IMR-90 (cell line): ENCODE data around the gene TIGIT. TPM values are rescaled to one million over a fixed set of nuclear protein-coding genes. Genes with fewer than 3 reads are reported as not detected.

Experiments
- ATAC-seq: fragments of 200-7000 bp; cut with Tn5 transposase; 2 replicates; pipeline ENCODE4 v1.9.1; 2020; ENCODE audit warnings: low read depth, mild to moderate bottlenecking, moderate library complexity
- BruUV-seq: library from RNA; stranded (reverse); fragments of 400-500 nt; replicated peaks from 2 replicates; lab custom pipeline; 2021; lab: Mats Ljungman, UMichigan
- CTCF ChIA-PET: fragments of 300-600 bp; formaldehyde crosslinking; extraction: SDS; loops from one replicate; lab custom pipeline; 2021; ENCODE audit warnings: antibody characterized with exemption; lab: Yijun Ruan, JAX
- POLR2A ChIA-PET: fragments of 300-600 bp; sonication (Branson Sonifier 250); formaldehyde crosslinking; loops from one replicate; lab custom pipeline; 2022; ENCODE audit warnings: antibody characterized with exemption; ENCODE audit not compliant: unreplicated experiment; lab: Charles Lee
- DNase-seq: peaks from one replicate; pipeline ENCODE4 v3.0.0; 2013
- H2AFZ ChIP-seq: replicated peaks from 2 replicates; pipeline ENCODE3; 2013; ENCODE audit warnings: low read length, mild to moderate bottlenecking; ENCODE audit not compliant: poor library complexity
- H2AK5ac ChIP-seq: 2 replicates; pipeline ENCODE4 v1.6.1; 2013; ENCODE audit warnings: low read depth, low read length, inconsistent platforms
- H2AK9ac ChIP-seq: replicated peaks from 2 replicates; pipeline ENCODE3; 2013; ENCODE audit warnings: mild to moderate bottlenecking, low read depth, low read length, moderate library complexity; ENCODE audit not compliant: poor library complexity
- H2BK120ac ChIP-seq: 2 replicates; pipeline ENCODE4 v1.6.1; 2013; ENCODE audit warnings: low read depth, low read length, inconsistent platforms
- H2BK15ac ChIP-seq: 3 replicates; pipeline ENCODE4 v1.6.1; 2013; ENCODE audit warnings: low read depth, low read length, inconsistent platforms
- H2BK20ac ChIP-seq: 2 replicates; pipeline ENCODE4 v1.6.1; 2013; ENCODE audit warnings: low read depth, mild to moderate bottlenecking, inconsistent platforms, low read length, moderate library complexity
- H2BK5ac ChIP-seq: 2 replicates; pipeline ENCODE4 v1.6.1; 2013; ENCODE audit warnings: mild to moderate bottlenecking, low read depth, low read length, inconsistent platforms; ENCODE audit not compliant: poor library complexity, severe bottlenecking
- H3K14ac ChIP-seq: replicated peaks from 2 replicates; pipeline ENCODE4 v1.6.1; 2013; ENCODE audit warnings: low read depth, low read length, inconsistent platforms
- H3K18ac ChIP-seq: 2 replicates; pipeline ENCODE4 v1.6.1; 2013; ENCODE audit warnings: low read depth, low read length, control low read depth
- H3K23ac ChIP-seq: 2 replicates; pipeline ENCODE4 v1.6.1; 2013; ENCODE audit warnings: low read depth, low read length, inconsistent platforms
- H3K27ac ChIP-seq: 2 replicates; pipeline ENCODE4 v1.5.1; 2013; ENCODE audit warnings: mild to moderate bottlenecking, control low read depth, low read length; ENCODE audit not compliant: insufficient read depth
- H3K27me3 ChIP-seq: 2 replicates; pipeline ENCODE4 v1.6.1; 2013; ENCODE audit warnings: low read length; ENCODE audit not compliant: control insufficient read depth, insufficient read depth
- H3K36me3 ChIP-seq: 2 replicates; pipeline ENCODE4 v1.6.1; 2013; ENCODE audit warnings: low read length, mixed read lengths; ENCODE audit not compliant: control insufficient read depth, insufficient read depth
- H3K4ac ChIP-seq: 2 replicates; pipeline ENCODE4 v1.6.1; 2013; ENCODE audit warnings: low read depth, low read length, inconsistent platforms
- H3K4me1 ChIP-seq: 2 replicates; pipeline ENCODE4 v1.6.1; 2013; ENCODE audit warnings: low read length, mixed read lengths; ENCODE audit not compliant: control insufficient read depth, insufficient read depth
- H3K4me2 ChIP-seq: 2 replicates; pipeline ENCODE4 v1.6.1; 2013; ENCODE audit warnings: low read depth, mild to moderate bottlenecking, control low read depth, low read length, moderate library complexity
- H3K4me3 ChIP-seq: 2 replicates; pipeline ENCODE4 v1.5.1; 2013; ENCODE audit warnings: low read depth, mild to moderate bottlenecking, control low read depth, low read length, moderate library complexity; ENCODE audit not compliant: insufficient read depth
- H3K56ac ChIP-seq: 2 replicates; pipeline ENCODE4 v1.6.1; 2013; ENCODE audit warnings: low read length, inconsistent platforms; ENCODE audit not compliant: insufficient read depth; ENCODE audit errors: extremely low read depth
- H3K79me1 ChIP-seq, 2 experiments: 2 replicates each; pipeline ENCODE4 v1.6.1; 2013; ENCODE audit warnings: low read length in 2 of 2, inconsistent platforms in 1 of 2, low read depth in 1 of 2
- H3K9ac ChIP-seq: 2 replicates; pipeline ENCODE4 v1.6.1; 2013; ENCODE audit warnings: low read depth, low read length, control low read depth
- H3K9me1 ChIP-seq: 2 replicates; pipeline ENCODE4 v1.6.1; 2013; ENCODE audit warnings: low read length, inconsistent platforms; ENCODE audit not compliant: insufficient read depth
- H3K9me3 ChIP-seq: 2 replicates; pipeline ENCODE4 v1.6.1; 2013; ENCODE audit warnings: low read length; ENCODE audit not compliant: control insufficient read depth, insufficient read depth
- H4K20me1 ChIP-seq: 2 replicates; pipeline ENCODE4 v1.6.1; 2013; ENCODE audit warnings: low read length, inconsistent platforms; ENCODE audit not compliant: insufficient read depth
- H4K5ac ChIP-seq: 2 replicates; pipeline ENCODE4 v1.6.1; 2013; ENCODE audit warnings: mild to moderate bottlenecking, low read depth, low read length, control low read depth
- H4K8ac ChIP-seq, 2 experiments: 2 replicates each; pipeline ENCODE4 v1.6.1; 2013; ENCODE audit warnings: low read depth in 2 of 2, low read length in 2 of 2, control low read depth in 1 of 2, inconsistent platforms in 1 of 2
- H4K91ac ChIP-seq: 2 replicates; pipeline ENCODE4 v1.6.1; 2013; ENCODE audit warnings: low read depth, low read length, inconsistent platforms; ENCODE audit not compliant: insufficient read depth
- BHLHE40 ChIP-seq: fragments of 150-350 bp; IDR thresholded peaks from 2 replicates; pipeline ENCODE4 v1.6.1; 2016; ENCODE audit warnings: mild to moderate bottlenecking, low read depth, low read length
- CEBPB ChIP-seq: IDR thresholded peaks from 2 replicates; pipeline ENCODE4 v1.6.1; 2012; ENCODE audit warnings: low read depth, low read length, improper control_type of control experiment
- CHD1 ChIP-seq: IDR thresholded peaks from 2 replicates; pipeline ENCODE4 v1.6.1; 2012; ENCODE audit warnings: low read depth, low read length, improper control_type of control experiment
- CTCF ChIP-seq: conservative IDR thresholded peaks from 2 replicates; pipeline ENCODE4 v1.5.1; 2012; ENCODE audit warnings: mild to moderate bottlenecking, low read depth, low read length, improper control_type of control experiment
- MAFK ChIP-seq: IDR thresholded peaks from 2 replicates; pipeline ENCODE4 v1.6.1; 2012; ENCODE audit warnings: low read depth, low read length, improper control_type of control experiment
- MXI1 ChIP-seq: IDR thresholded peaks from 2 replicates; pipeline ENCODE4 v1.6.1; 2012; ENCODE audit warnings: low read depth, mild to moderate bottlenecking, low read length, moderate library complexity, borderline replicate concordance
- NFE2L2 ChIP-seq: fragments of 150-350 bp; IDR thresholded peaks from 2 replicates; pipeline ENCODE4 v1.6.1; 2016; ENCODE audit warnings: low read depth, mild to moderate bottlenecking, low read length
- POLR2A ChIP-seq: IDR thresholded peaks from 2 replicates; pipeline ENCODE4 v1.6.1; 2012; ENCODE audit warnings: mild to moderate bottlenecking, low read depth, low read length
- RCOR1 ChIP-seq: IDR thresholded peaks from 2 replicates; pipeline ENCODE4 v1.6.1; 2012; ENCODE audit warnings: mild to moderate bottlenecking, low read length, improper control_type of control experiment; ENCODE audit not compliant: insufficient replicate concordance
- USF2 ChIP-seq: fragments of 150-350 bp; IDR thresholded peaks from 2 replicates; pipeline ENCODE4 v1.6.1; 2017; ENCODE audit warnings: mild to moderate bottlenecking, antibody characterized with exemption, low read length, low read depth
- WGBS, 2 experiments: methylation state at CpG; one replicate each; pipeline versions ENCODE4 v1.1.5 to v1.1.7; 2013; ENCODE audit warnings: missing lambda C conversion rate in 2 of 2; ENCODE audit not compliant: insufficient read length in 1 of 2; ENCODE audit errors: extremely low coverage in 2 of 2; 5-methylcytosine and 5-hydroxymethylcytosine counted together
- dilution Hi-C: fragments of 300-500 bp; cut with HindIII; formaldehyde crosslinking; loops from one replicate; pipeline ENCODE4 v1.14.3; 2018; ENCODE audit warnings: low sequenced_read_pairs; ENCODE audit not compliant: unreplicated experiment
- in situ Hi-C: fragments of 300-500 bp; cut with MboI; formaldehyde crosslinking; loops from 3 replicates; pipeline ENCODE4 v1.14.3; 2019; ENCODE audit warnings: low sequenced_read_pairs, inconsistent platforms, mixed read lengths
- intact Hi-C: fragments of 100-400 bp; cut with micrococcal nuclease; formaldehyde crosslinking; loops from 2 replicates; pipeline ENCODE4 v1.10.0; 2022
- polyA plus RNA-seq, 3 experiments: library from polyadenylated mRNA; depleted of rRNA; stranded (reverse); fragments of >200 nt; gene quantifications; 2 replicates each; pipeline ENCODE4 v1.2.3, GENCODE V29; 2012; ENCODE audit warnings: low replicate concordance in 1 of 3
- total RNA-seq: library from RNA; depleted of rRNA; stranded (reverse); fragments of >200 nt; gene quantifications from 2 replicates; pipeline ENCODE4 v1.2.3, GENCODE V29; 2012

Gene TIGIT
- total and polyA plus RNA-seq, 2 of the 4 experiments (the other 2 are of a cell fraction) = not detected

- no peak overlapping the region for H3K18ac ChIP-seq
- H2BK15ac ChIP-seq = no peak overlapping the region
- no peak overlapping the region for H3K4me2 ChIP-seq
- H2BK5ac ChIP-seq = no peak overlapping the region
- no peak for ATAC-seq
- no peaks in the 10 kb centered on the region for H3K4me1 ChIP-seq
- dilution Hi-C loops = no loop called here
- H2AFZ ChIP-seq = no peak overlapping the region
- H4K8ac ChIP-seq = no peak overlapping the region
- no peak overlapping the region for H2AK9ac ChIP-seq
- no peaks in the 10 kb centered on the region for H3K9me3 ChIP-seq
- CTCF ChIA-PET = interaction anchor here (0.6 kb wide), 3 partner anchors 83 to 555 kb away, joined by 3 to 7 read pairs (median 3); no protein-coding TSS in a partner anchor
- H4K5ac ChIP-seq = no peak overlapping the region
- H2AK5ac ChIP-seq = no peak overlapping the region
- TF ChIP-seq MXI1 (no peak), POLR2A (no peak), MAFK (no peak), CHD1 (no peak), BHLHE40 (no peak), RCOR1 (no peak), USF2 (no peak), NFE2L2 (no peak), CTCF (no peak), CEBPB (no peak)
- no peaks in the 10 kb centered on the region for H3K9me1 ChIP-seq
- H3K4me3 ChIP-seq = no peak overlapping the region
- H2BK20ac ChIP-seq = no peak overlapping the region
- no peak overlapping the region for H4K91ac ChIP-seq
- H3K36me3 ChIP-seq = no peaks in the 10 kb centered on the region
- intact Hi-C loops = no loop called here
- in situ Hi-C loops = no loop called here
- peaks cover 12% of the 10 kb centered on the region for H3K27me3 ChIP-seq
- H4K20me1 ChIP-seq = no peaks in the 10 kb centered on the region
- POLR2A ChIA-PET = no interaction called here
- H3K4ac ChIP-seq = no peak overlapping the region
- no peak overlapping the region for H3K14ac ChIP-seq
- DNase-seq = no peak
- H3K56ac ChIP-seq = no peak overlapping the region
- no peak overlapping the region for H2BK120ac ChIP-seq
- no peaks in the 10 kb centered on the region for H3K79me1 ChIP-seq
- no peak overlapping the region for H3K23ac ChIP-seq
- H3K27ac ChIP-seq = no peak overlapping the region
- WGBS, 2 experiments = no CpG with 5 or more reads among the region's 5 CpGs
- no peak overlapping the region for H3K9ac ChIP-seq
- BruUV-seq = no TSS peak
Observed at GRCh38 chr3:114299941-114300624, 6.3 kb downstream of the TIGIT start.
